PFSK-1 (cell line): ENCODE data around the gene STK33.

Experiments
- FOXP2 ChIP-seq: optimal IDR thresholded peaks from 2 replicates; pipeline ENCODE3; 2011; ENCODE audit warnings: borderline replicate concordance, control low read depth, inconsistent platforms; ENCODE audit not compliant: insufficient read depth; ENCODE audit errors: extremely low read length, extremely low read depth
- POLR2AphosphoS5 ChIP-seq: IDR thresholded peaks from 2 replicates; pipeline ENCODE4 v1.6.1; 2012; ENCODE audit warnings: low read depth, mild to moderate bottlenecking, control low read depth, low read length, moderate library complexity
- REST ChIP-seq, 2 experiments: IDR thresholded peaks; 2 replicates each; pipeline versions ENCODE4 v1.6.1 to v1.8.0; 2011 to 2012; ENCODE audit warnings: low read depth in 2 of 2, low read length in 2 of 2, control low read depth in 1 of 2, inconsistent platforms in 1 of 2, mild to moderate bottlenecking in 1 of 2, moderate library complexity in 1 of 2; ENCODE audit not compliant: insufficient read depth in 1 of 2
- SIN3A ChIP-seq: IDR thresholded peaks from 2 replicates; pipeline ENCODE4 v1.6.1; 2012; ENCODE audit warnings: mild to moderate bottlenecking, low read length, moderate library complexity, borderline replicate concordance; ENCODE audit not compliant: insufficient read depth
- TAF1 ChIP-seq: IDR thresholded peaks from 2 replicates; pipeline ENCODE4 v1.6.1; 2012; ENCODE audit warnings: low read length, control low read depth, borderline replicate concordance; ENCODE audit not compliant: insufficient read depth

The STK33 gene

GRCh38 chr11:8345179-8345578 is 248.8 kb downstream of the STK33 start:
- TF ChIP-seq TAF1 (no peak), FOXP2 (no peak), REST (IDR thresholded peaks at IDR 0.05; ENCODE audit: insufficient read depth in 1 of 2, low read depth in 2 of 2, low read length in 2 of 2) (no peak), SIN3A (no peak), POLR2AphosphoS5 (no peak)

GRCh38 chr11:8344346-8344745 is 249.7 kb downstream of the STK33 start:
- TF ChIP-seq SIN3A (no peak), POLR2AphosphoS5 (no peak), FOXP2 (no peak), REST (IDR thresholded peaks at IDR 0.05; ENCODE audit: insufficient read depth in 1 of 2, low read depth in 2 of 2, low read length in 2 of 2) (no peak), TAF1 (no peak)

GRCh38 chr11:8342821-8343681 is 251.0 kb downstream of the STK33 start:
- TF ChIP-seq REST (IDR thresholded peaks at IDR 0.05; ENCODE audit: insufficient read depth in 1 of 2, low read depth in 2 of 2, low read length in 2 of 2), result no peak
- TF ChIP-seq TAF1, result no peak
- TF ChIP-seq POLR2AphosphoS5, result no peak
- no peak for TF ChIP-seq FOXP2
- no peak for TF ChIP-seq SIN3A

- TF ChIP-seq REST (IDR thresholded peaks at IDR 0.05; ENCODE audit: insufficient read depth in 1 of 2, low read depth in 2 of 2, low read length in 2 of 2) (no peak), POLR2AphosphoS5 (no peak), SIN3A (no peak), FOXP2 (no peak), TAF1 (no peak)
Measured at GRCh38 chr11:8341996-8342395, 252.0 kb downstream of the STK33 start.
